ENCODE data around the gene APOB. TPM values are rescaled to one million over a fixed set of nuclear protein-coding genes. Genes with fewer than 3 reads are reported as not detected.

Gene APOB
- total and polyA plus RNA-seq, 2 of the 13 experiments (the other 11 are each of a cell fraction or from before 2014, with no cell fraction given): 1,569 to 2,515 TPM

- TF ChIP-seq FOXA1 (IDR thresholded peaks at IDR 0.05) (peak; percentile 14; the same call in 1 of the 2 replicates), FOXA1 (CRISPR knock-in tag; IDR thresholded peaks at IDR 0.05) (no peak), PRDM10 (CRISPR knock-in tag; IDR thresholded peaks at IDR 0.05; ENCODE audit: low read depth) (no peak), ZUFSP (CRISPR knock-in tag; IDR thresholded peaks at IDR 0.05; ENCODE audit: borderline replicate concordance) (no peak), ZBTB40 (IDR thresholded peaks at IDR 0.05) (peak; percentile 18; the same call in 1 of the 2 replicates), ZBTB40 (CRISPR knock-in tag; IDR thresholded peaks at IDR 0.05) (no peak), ZNF605 (CRISPR knock-in tag; IDR thresholded peaks at IDR 0.05) (no peak), ZNF781 (CRISPR knock-in tag; IDR thresholded peaks at IDR 0.05; ENCODE audit: borderline replicate concordance, not compliant biosample characterization) (no peak), ZNF282 (IDR thresholded peaks at IDR 0.05; ENCODE audit: partially characterized antibody) (peak; percentile 78), PHB2 (IDR thresholded peaks at IDR 0.05; ENCODE audit: partially characterized antibody) (peak; percentile 25), BRF2 (CRISPR knock-in tag; IDR thresholded peaks at IDR 0.05) (no peak), NFE2 (CRISPR knock-in tag; IDR thresholded peaks at IDR 0.05) (no peak), ZSCAN30 (CRISPR knock-in tag; IDR thresholded peaks at IDR 0.05) (no peak), ZNF547 (CRISPR knock-in tag; IDR thresholded peaks at IDR 0.05) (no peak)
Observed at GRCh38 chr2:20953146-20953824, 90.6 kb downstream of the APOB start (continued).

Measured in HepG2 (cell line).